AG09309 (cell line): ENCODE results near the gene PLD3.
"Not testable (repeated sequence)": the region's sequence is repeated elsewhere in the genome, so short reads cannot be mapped to it uniquely, and the experiment has no call there.

Experiments
- DNase-seq: peaks from one replicate; pipeline ENCODE4 v3.0.0-alpha.2; 2010; ENCODE audit warnings: low read depth
- H3K4me3 ChIP-seq: 2 replicates; pipeline ENCODE4 v1.5.1; 2011; ENCODE audit warnings: mild to moderate bottlenecking, low read depth, low read length, moderate library complexity; ENCODE audit not compliant: control insufficient read depth
- TF ChIP-seq, protein P1 (sequence below): IDR thresholded peaks from 2 replicates; pipeline ENCODE4 v1.5.1; 2011; ENCODE audit warnings: mild to moderate bottlenecking, low read depth, low read length, inconsistent platforms; ENCODE audit not compliant: insufficient read depth, control insufficient read depth; ENCODE audit errors: missing control alignments

Gene PLD3

DNA sequence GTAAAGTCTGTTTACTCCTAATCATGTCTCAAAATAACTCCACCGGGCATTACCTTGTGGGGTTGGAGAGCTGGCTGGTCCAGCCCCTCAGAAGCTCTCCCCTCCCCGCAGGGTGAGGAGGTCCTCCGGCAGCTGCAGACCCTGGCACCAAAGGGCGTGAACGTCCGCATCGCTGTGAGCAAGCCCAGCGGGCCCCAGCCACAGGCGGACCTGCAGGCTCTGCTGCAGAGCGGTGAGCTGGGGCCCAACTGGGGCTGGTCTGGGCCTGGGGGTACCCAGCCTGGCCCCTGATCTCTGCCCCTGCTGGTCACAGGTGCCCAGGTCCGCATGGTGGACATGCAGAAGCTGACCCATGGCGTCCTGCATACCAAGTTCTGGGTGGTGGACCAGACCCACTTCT is 21.3 kb downstream of the PLD3 start:
- TF ChIP-seq, protein P1, sequence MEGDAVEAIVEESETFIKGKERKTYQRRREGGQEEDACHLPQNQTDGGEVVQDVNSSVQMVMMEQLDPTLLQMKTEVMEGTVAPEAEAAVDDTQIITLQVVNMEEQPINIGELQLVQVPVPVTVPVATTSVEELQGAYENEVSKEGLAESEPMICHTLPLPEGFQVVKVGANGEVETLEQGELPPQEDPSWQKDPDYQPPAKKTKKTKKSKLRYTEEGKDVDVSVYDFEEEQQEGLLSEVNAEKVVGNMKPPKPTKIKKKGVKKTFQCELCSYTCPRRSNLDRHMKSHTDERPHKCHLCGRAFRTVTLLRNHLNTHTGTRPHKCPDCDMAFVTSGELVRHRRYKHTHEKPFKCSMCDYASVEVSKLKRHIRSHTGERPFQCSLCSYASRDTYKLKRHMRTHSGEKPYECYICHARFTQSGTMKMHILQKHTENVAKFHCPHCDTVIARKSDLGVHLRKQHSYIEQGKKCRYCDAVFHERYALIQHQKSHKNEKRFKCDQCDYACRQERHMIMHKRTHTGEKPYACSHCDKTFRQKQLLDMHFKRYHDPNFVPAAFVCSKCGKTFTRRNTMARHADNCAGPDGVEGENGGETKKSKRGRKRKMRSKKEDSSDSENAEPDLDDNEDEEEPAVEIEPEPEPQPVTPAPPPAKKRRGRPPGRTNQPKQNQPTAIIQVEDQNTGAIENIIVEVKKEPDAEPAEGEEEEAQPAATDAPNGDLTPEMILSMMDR = no peak
- H3K4me3 ChIP-seq = no peak overlapping the region
- DNase-seq = no peak

DNA sequence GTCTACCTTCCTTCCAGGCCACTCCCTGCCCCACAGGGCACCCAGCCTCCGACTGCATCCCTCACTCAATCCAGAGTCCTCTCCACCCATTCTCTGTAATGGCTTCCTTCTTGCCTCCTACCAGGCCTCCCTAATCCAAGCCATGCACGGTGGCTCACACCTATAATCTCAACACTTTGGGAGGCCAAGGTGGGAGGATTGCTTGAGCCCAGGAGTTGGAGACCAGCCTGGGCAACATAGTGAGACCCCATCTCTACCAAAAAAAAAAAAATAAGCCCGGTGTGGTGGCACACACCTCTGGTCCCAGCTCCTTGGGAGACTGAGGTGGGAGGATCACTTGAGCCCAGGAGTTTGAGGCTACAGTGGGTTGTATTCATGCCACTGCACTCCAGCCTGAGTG is 21.8 kb downstream of the PLD3 start:
- DNase-seq = not testable (repeated sequence)

DNA sequence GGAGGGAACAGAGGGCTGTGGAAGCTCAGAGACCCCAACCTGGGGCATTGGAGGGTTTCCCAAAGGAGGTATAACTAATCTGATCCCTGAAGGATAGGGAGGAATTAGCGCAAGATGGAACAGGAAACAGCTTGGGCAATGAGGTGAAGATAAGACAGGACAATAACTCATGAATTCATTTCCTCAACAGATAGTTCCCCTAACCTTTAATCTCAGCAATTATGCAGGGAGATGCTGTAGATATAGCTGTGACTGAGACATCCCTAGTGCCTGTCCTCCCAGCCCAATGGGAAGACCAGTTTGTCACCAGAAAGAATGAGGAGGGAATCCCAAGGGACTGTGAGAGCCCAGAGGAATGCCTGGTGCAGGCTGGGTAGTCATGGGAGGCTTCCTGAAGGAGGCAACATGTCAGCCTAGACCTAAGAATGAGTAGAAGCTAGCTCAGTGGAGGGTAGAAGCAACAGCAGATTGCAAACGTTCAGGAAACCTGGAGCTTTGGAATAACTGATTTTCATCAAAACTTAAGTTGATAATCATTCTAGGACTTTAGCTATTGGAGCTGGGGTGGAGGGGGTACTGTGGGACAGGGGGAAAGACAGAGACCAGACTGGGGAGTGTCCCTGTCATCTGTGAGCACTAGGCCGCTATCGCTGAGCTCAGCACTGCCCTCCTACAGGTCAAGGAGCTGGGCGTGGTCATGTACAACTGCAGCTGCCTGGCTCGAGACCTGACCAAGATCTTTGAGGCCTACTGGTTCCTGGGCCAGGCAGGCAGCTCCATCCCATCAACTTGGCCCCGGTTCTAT is 22.7 kb downstream of the PLD3 start:
- no peak for DNase-seq
- TF ChIP-seq, protein P1 = no peak
- H3K4me3 ChIP-seq = no peak overlapping the region

More for the DNA sequence above, 21.8 kb downstream of the PLD3 start:
- H3K4me3 ChIP-seq = not testable (repeated sequence)

DNA sequence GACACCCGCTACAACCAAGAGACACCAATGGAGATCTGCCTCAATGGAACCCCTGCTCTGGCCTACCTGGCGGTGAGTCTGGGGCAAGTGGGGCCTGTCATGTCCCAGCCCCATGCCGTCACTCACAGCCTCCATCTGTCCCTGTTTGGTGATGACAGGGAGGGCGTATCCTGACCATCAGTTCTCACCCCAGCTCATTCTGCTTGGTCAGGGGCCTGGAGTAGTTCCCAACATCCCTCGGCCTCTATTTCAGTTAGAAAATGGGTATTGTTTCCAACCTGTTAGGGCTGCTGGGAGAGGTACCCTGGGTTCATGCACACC is 23.3 kb downstream of the PLD3 start:
- DNase-seq = no peak
- H3K4me3 ChIP-seq = no peak overlapping the region
- TF ChIP-seq, protein P1 = no peak

DNA sequence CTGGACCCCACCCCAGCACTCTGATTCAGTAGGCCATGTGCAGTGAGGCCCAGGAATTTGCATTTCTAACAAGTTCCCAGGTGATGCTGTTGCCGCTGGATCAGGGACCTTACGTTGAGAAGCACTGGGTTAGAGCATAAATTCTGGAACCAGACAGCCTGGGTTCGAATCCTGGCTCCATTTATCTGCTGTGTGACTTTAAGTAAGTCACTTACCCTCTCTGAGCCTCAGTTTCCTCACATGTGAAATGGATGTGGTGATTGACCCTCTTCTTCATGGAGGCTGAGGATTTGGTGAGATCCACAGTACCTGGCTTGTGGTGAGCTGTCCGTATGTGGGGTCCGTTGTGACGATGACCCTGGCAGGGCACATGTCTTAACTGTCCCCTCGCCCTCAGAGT is 25.6 kb downstream of the PLD3 start:
- TF ChIP-seq, protein P1 = no peak
- DNase-seq = no peak
- H3K4me3 ChIP-seq = no peak overlapping the region

DNA sequence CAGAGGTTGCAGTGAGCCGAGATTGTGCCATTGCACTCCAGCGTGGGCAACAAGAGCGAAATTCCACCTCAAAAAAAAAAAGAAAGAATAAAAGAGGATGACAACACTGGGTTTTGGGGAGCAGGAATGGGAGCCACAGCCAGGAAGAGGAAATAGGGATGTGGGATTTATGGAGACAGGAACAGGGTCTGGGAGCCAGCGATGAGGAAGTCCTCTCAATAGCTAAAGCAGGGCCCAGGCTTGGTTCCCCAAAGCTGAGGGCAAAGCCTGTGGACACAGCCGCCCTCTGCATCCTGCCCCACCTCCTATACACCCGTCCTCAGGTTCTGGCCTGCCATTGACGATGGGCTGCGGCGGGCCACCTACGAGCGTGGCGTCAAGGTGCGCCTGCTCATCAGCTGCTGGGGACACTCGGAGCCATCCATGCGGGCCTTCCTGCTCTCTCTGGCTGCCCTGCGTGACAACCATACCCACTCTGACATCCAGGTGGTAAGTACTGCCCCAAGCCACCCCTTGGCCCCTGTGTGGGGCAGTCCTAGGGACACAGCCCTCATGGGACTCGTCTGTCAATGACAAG is 27.9 kb downstream of the PLD3 start:
- no peak overlapping the region for H3K4me3 ChIP-seq
- DNase-seq = no peak
- TF ChIP-seq, protein P1 = no peak

DNA sequence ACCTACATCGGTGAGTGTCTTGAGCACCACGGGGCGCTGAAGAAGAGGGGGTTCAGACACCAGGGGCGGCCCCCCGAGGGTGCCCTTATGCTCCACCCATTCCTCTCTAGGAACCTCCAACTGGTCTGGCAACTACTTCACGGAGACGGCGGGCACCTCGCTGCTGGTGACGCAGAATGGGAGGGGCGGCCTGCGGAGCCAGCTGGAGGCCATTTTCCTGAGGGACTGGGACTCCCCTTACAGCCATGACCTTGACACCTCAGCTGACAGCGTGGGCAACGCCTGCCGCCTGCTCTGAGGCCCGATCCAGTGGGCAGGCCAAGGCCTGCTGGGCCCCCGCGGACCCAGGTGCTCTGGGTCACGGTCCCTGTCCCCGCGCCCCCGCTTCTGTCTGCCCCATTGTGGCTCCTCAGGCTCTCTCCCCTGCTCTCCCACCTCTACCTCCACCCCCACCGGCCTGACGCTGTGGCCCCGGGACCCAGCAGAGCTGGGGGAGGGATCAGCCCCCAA is 29.4 kb downstream of the PLD3 start:
- H3K4me3 ChIP-seq = no peak overlapping the region
- no peak for DNase-seq
- TF ChIP-seq, protein P1 = no peak
